CD8-positive, alpha-beta memory T cell (primary cell): ENCODE measurements around the gene PRSS2. TPM values are rescaled to one million over a fixed set of nuclear protein-coding genes. Genes with fewer than 3 reads are reported as not detected.
A peak's percentile ranks its signal among the peaks of the same experiment; 100 is the strongest.

Experiments used
- CTCF ChIA-PET: fragments of 350-600 bp; sonication (Branson Sonifier 250); formaldehyde crosslinking; loops from one replicate; lab custom pipeline; 2021; ENCODE audit warnings: antibody characterized with exemption; lab: Charles Lee
- POLR2A ChIA-PET: fragments of 350-600 bp; sonication (Branson Sonifier 250); formaldehyde crosslinking; loops from one replicate; lab custom pipeline; 2021; ENCODE audit warnings: antibody characterized with exemption; lab: Charles Lee
- DNase-seq, 5 donors: peaks; one replicate each; pipeline versions ENCODE4 v3.0.0 to v3.0.0-alpha.2; 2020 to 2022; ENCODE audit warnings: mixed read lengths in 1 of 5
- H3K27ac ChIP-seq: one replicate; pipeline ENCODE4 v1.7.0; 2013; ENCODE audit warnings: low read depth, mild to moderate bottlenecking, low read length, moderate library complexity
- H3K27me3 ChIP-seq: 2 replicates; pipeline ENCODE4 v1.7.0; 2013; ENCODE audit warnings: low read length, mild to moderate bottlenecking; ENCODE audit not compliant: insufficient read depth, poor library complexity, severe bottlenecking
- H3K36me3 ChIP-seq: 2 replicates; pipeline ENCODE4 v1.7.0; 2013; ENCODE audit warnings: mild to moderate bottlenecking, low read length, moderate library complexity; ENCODE audit not compliant: insufficient read depth
- H3K4me1 ChIP-seq: 2 replicates; pipeline ENCODE4 v1.7.0; 2013; ENCODE audit warnings: mild to moderate bottlenecking, low read length, moderate library complexity; ENCODE audit not compliant: insufficient read depth
- H3K4me3 ChIP-seq: 2 replicates; pipeline ENCODE4 v1.7.0; 2013; ENCODE audit warnings: mild to moderate bottlenecking, low read length
- H3K9me3 ChIP-seq: 2 replicates; pipeline ENCODE4 v1.7.0; 2013; ENCODE audit warnings: mild to moderate bottlenecking, low read length
- H3K27ac Mint-ChIP-seq, 8 donors: one replicate each; pipeline ENCODE4 v1.8.0; 2020 to 2021; ENCODE audit warnings: mixed read lengths in 8 of 8, mild to moderate bottlenecking in 6 of 8, inconsistent platforms in 3 of 8, moderate library complexity in 3 of 8
- H3K27me3 Mint-ChIP-seq, 2 donors: one replicate each; pipeline ENCODE4 v1.8.0; 2020 to 2021; ENCODE audit warnings: mixed read lengths in 2 of 2, mild to moderate bottlenecking in 1 of 2, moderate library complexity in 1 of 2
- H3K36me3 Mint-ChIP-seq, 3 donors: one replicate each; pipeline ENCODE4 v1.8.0; 2020 to 2021; ENCODE audit warnings: mixed read lengths in 3 of 3, inconsistent platforms in 1 of 3, mild to moderate bottlenecking in 1 of 3
- H3K4me1 Mint-ChIP-seq, 3 donors: one replicate each; pipeline ENCODE4 v1.8.0; 2020 to 2021; ENCODE audit warnings: mixed read lengths in 3 of 3, inconsistent platforms in 1 of 3, mild to moderate bottlenecking in 1 of 3
- H3K4me3 Mint-ChIP-seq, 7 donors: one replicate each; pipeline ENCODE4 v1.8.0; 2020 to 2021; ENCODE audit warnings: mixed read lengths in 7 of 7, mild to moderate bottlenecking in 6 of 7, moderate library complexity in 4 of 7, inconsistent platforms in 2 of 7
- H3K9me3 Mint-ChIP-seq, 5 donors: one replicate each; pipeline ENCODE4 v1.8.0; 2020 to 2022; ENCODE audit warnings: mixed read lengths in 5 of 5, mild to moderate bottlenecking in 3 of 5, moderate library complexity in 2 of 5, inconsistent platforms in 1 of 5
- polyA plus RNA-seq: library from polyadenylated mRNA; unstranded; fragments of 300-500 nt; fragmentation: Illumina TruSeq; gene quantifications from one replicate; pipeline ENCODE4 v1.2.3, GENCODE V29; 2021
- total RNA-seq, 2 experiments: library from RNA; stranded (reverse); gene quantifications; one replicate each; pipeline ENCODE4 v1.2.3, GENCODE V29; 2021

PRSS2 gene
- total and polyA plus RNA-seq, 3 experiments from 2014 or later, result not detected

GRCh38 chr7:142822714-142823113, 51.9 kb downstream of the PRSS2 start:
- Mint-ChIP-seq H3K4me1 (no peaks in the 10 kb centered on the region), H3K36me3 (peaks cover 0 to 9% (median 2%) of the 10 kb centered on the region in 3 donors), H3K27me3 (peaks cover 27 to 62% of the 10 kb centered on the region in 2 donors), H3K4me3 (no peak overlapping the region), H3K9me3 (peaks cover 8 to 16% (median 14%) of the 10 kb centered on the region in 5 donors), H3K27ac (peak overlapping the region in 1 of 8 donors; percentile 28)
- H3K9me3 ChIP-seq, result no peaks in the 10 kb centered on the region
- H3K27me3 ChIP-seq, result no peaks in the 10 kb centered on the region
- no peaks in the 10 kb centered on the region for H3K36me3 ChIP-seq
- ChIA-PET CTCF (interaction anchor here (0.5 kb wide), 1 partner anchor 690 kb away, joined by 5 read pairs; no protein-coding TSS in a partner anchor), POLR2A (no interaction called here)
- no peak for DNase-seq
- no peaks in the 10 kb centered on the region for H3K4me1 ChIP-seq
- no peak overlapping the region for H3K4me3 ChIP-seq
- no peak overlapping the region for H3K27ac ChIP-seq

Other genes starting within 250 kb of the PRSS2 start
- gene PRSS1, start 21.5 kb upstream of the PRSS2 start, total RNA-seq, result not detected
- gene PRSS1, start 21.5 kb upstream of the PRSS2 start, polyA plus RNA-seq, result not detected
- 1 to 10 TPM; 6.0 to 8.1 TPM for gene EPHB6, start 84.1 kb downstream of the PRSS2 start, total RNA-seq
- gene EPHB6, start 84.1 kb downstream of the PRSS2 start, polyA plus RNA-seq, result 13.7 TPM
- gene TRPV6, start 114.8 kb downstream of the PRSS2 start, total RNA-seq, result not detected
- gene TRPV6, start 114.8 kb downstream of the PRSS2 start, polyA plus RNA-seq, result not detected
- gene TRPV5, start 162.8 kb downstream of the PRSS2 start, total RNA-seq, result not detected
- not detected for gene TRPV5, start 162.8 kb downstream of the PRSS2 start, polyA plus RNA-seq
- gene LLCFC1, start 168.5 kb downstream of the PRSS2 start, total RNA-seq, result not detected
- gene LLCFC1, start 168.5 kb downstream of the PRSS2 start, polyA plus RNA-seq, result not detected
- under 1 TPM in 1 of 2 experiments, not detected in 1; 0.20 TPM for gene KEL, start 191.4 kb downstream of the PRSS2 start, total RNA-seq
- not detected for gene KEL, start 191.4 kb downstream of the PRSS2 start, polyA plus RNA-seq